ENCODE data around the gene AIPL1.

AIPL1 gene

DNA sequence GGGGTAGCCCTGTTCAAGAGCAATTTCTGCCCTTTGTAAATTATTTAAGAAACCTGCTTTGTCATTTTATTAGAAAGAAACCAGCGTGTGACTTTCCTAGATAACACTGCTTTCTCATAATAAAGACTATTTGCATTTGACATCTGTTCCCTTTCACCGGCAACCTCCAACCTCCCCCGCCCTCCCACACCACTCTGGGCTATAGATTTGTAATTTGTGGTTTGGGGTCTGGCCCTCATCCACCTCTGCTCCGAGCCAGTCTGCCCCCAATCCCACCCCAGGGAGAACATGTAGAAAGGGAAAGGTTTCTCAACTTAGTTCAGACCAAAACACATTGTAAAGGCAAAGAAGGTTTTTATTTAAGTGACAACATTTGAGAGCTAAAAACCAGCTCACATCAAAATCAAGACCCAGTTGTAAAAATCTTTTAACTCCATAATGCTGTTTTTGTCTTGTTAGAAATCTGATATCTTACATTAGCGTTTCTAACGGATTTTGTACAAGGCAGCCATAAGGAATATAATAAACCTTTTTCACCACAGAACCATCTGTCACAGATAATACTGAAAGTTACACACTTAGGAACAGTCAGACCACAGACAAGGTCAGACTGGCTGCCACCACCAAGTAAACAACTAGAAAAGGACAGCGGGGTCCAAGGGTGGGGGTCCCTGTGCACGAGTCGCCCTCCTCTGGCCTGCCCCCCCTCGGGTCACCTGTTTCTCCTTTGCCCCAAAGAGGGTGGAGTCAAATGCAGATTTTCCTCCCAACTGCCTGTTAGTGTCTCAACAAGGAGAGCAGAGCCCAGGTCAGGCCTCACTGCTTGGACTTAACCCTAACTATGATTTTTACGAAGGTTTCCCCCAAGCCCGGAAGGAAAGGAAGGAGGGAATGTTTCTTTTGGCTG, 16.3 kb upstream of the AIPL1 start:
- H3K27me3 ChIP-seq, result peaks cover 0 to 26% of the 10 kb centered on the region in 2 donors
- intact Hi-C loops (cut with DNase I; ENCODE audit: low total_unique reads), result no loop called here
- no peak for DNase-seq
- H3K36me3 ChIP-seq, result no peaks in the 10 kb centered on the region
- H3K4me1 ChIP-seq, result peaks cover 0 to 8% (median 6%) of the 10 kb centered on the region in 4 donors
- H3K9me3 ChIP-seq, result no peaks in the 10 kb centered on the region
- no peak overlapping the region for H3K4me3 ChIP-seq
- H3K27ac ChIP-seq, result no peak overlapping the region
- TF ChIP-seq, protein P1, sequence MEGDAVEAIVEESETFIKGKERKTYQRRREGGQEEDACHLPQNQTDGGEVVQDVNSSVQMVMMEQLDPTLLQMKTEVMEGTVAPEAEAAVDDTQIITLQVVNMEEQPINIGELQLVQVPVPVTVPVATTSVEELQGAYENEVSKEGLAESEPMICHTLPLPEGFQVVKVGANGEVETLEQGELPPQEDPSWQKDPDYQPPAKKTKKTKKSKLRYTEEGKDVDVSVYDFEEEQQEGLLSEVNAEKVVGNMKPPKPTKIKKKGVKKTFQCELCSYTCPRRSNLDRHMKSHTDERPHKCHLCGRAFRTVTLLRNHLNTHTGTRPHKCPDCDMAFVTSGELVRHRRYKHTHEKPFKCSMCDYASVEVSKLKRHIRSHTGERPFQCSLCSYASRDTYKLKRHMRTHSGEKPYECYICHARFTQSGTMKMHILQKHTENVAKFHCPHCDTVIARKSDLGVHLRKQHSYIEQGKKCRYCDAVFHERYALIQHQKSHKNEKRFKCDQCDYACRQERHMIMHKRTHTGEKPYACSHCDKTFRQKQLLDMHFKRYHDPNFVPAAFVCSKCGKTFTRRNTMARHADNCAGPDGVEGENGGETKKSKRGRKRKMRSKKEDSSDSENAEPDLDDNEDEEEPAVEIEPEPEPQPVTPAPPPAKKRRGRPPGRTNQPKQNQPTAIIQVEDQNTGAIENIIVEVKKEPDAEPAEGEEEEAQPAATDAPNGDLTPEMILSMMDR (IDR thresholded peaks at IDR 0.05), result no peak

DNA sequence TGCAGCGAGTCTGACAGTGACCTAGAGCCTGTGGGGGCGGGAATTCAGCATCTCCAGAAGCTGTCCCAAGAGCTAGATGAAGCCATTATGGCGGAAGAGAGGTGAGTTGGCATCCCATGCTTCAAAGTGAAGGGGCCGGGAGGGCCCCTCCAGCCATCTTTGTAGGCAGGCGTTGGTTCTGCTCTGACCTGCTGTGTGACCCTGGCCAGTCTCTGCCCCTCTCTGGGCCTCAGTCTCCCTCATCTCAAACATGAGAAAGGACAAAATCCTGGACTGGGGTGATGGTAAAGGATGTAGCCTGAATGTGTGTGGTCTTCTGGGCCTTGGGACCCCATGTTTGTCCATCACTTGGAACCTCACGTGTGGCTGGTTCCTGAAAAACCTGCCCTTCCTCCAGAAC, 14.4 kb upstream of the AIPL1 start:
- TF ChIP-seq, protein P1 (IDR thresholded peaks at IDR 0.05), result no peak
- peaks cover 0 to 7% of the 10 kb centered on the region in 2 donors for H3K27me3 ChIP-seq
- H3K4me3 ChIP-seq, result no peak overlapping the region
- no peaks in the 10 kb centered on the region for H3K9me3 ChIP-seq
- peaks cover 0 to 6% (median 4%) of the 10 kb centered on the region in 4 donors for H3K4me1 ChIP-seq
- intact Hi-C loops (cut with DNase I; ENCODE audit: low total_unique reads), result no loop called here
- H3K36me3 ChIP-seq, result no peaks in the 10 kb centered on the region
- no peak for DNase-seq
- no peak overlapping the region for H3K27ac ChIP-seq

GRCh38 chr17:6448473-6448872, 13.6 kb upstream of the AIPL1 start:
- no peaks in the 10 kb centered on the region for H3K36me3 ChIP-seq
- TF ChIP-seq, protein P1 (IDR thresholded peaks at IDR 0.05), result no peak
- H3K4me1 ChIP-seq, result peaks cover 0 to 12% (median 11%) of the 10 kb centered on the region in 4 donors
- no peak for DNase-seq
- H3K9me3 ChIP-seq, result no peaks in the 10 kb centered on the region
- intact Hi-C loops (cut with DNase I; ENCODE audit: low total_unique reads), result no loop called here
- no peak overlapping the region for H3K4me3 ChIP-seq
- H3K27me3 ChIP-seq, result peaks cover 0 to 1% of the 10 kb centered on the region in 2 donors
- no peak overlapping the region for H3K27ac ChIP-seq

GRCh38 chr17:6446516-6447100, 11.7 kb upstream of the AIPL1 start:
- no peak overlapping the region for H3K27ac ChIP-seq
- H3K4me1 ChIP-seq, result peaks cover 0 to 16% (median 13%) of the 10 kb centered on the region in 4 donors
- peaks cover 0 to 3% of the 10 kb centered on the region in 2 donors for H3K27me3 ChIP-seq
- H3K9me3 ChIP-seq, result no peaks in the 10 kb centered on the region
- no peak overlapping the region for H3K4me3 ChIP-seq
- intact Hi-C loops (cut with DNase I; ENCODE audit: low total_unique reads), result no loop called here
- TF ChIP-seq, protein P1 (IDR thresholded peaks at IDR 0.05), result no peak
- no peak for DNase-seq
- H3K36me3 ChIP-seq, result no peaks in the 10 kb centered on the region

DNA sequence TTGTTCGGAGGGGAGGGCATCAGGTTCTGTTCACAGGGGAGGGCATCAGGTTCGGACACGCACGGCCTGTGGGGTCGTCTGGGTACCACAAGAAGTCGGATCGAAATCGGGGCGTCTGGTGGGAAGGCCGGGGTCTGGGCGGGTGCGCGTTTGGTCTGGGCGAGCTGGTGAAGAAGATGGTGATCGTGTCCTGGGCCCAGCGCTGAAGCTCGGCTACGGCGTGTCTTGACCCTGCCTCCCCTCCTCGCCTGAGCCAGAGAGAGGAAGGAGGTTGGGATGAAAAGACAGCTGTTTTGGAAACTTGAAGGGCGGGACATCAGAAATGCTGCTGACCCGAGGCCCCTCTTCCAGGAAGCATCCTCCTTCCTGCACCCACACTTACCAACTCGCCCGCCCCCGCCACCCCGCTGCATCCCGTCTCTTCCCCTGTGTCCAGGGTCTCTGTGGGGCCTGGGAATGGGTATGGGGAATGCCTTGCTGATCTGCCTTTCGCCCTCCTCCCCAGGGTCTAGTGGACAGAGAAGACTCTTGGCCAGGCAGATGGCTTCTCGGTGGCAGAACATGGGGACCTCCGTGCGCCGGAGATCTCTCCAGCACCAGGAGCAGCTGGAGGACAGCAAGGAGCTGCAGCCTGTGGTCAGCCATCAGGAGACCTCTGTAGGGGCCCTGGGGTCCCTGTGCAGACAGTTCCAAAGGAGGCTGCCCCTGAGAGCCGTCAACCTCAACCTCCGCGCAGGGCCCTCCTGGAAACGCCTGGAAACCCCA, 9.8 kb upstream of the AIPL1 start:
- Histone ChIP-seq H3K4me1 (peaks cover 0 to 16% (median 13%) of the 10 kb centered on the region in 4 donors), H3K4me3 (peak overlapping the region; percentile 52 to 70), H3K27me3 (peaks cover 0 to 18% of the 10 kb centered on the region in 2 donors), H3K27ac (no peak overlapping the region), H3K9me3 (no peaks in the 10 kb centered on the region), H3K36me3 (no peaks in the 10 kb centered on the region)
- intact Hi-C loops (cut with DNase I; ENCODE audit: low total_unique reads), result no loop called here
- TF ChIP-seq, protein P1 (IDR thresholded peaks at IDR 0.05), result no peak
- no peak for DNase-seq
